Left lung (tissue), 10 donors: Measurements from ENCODE around the gene NACC1. TPM values are rescaled to one million over a fixed set of nuclear protein-coding genes. Genes with fewer than 3 reads are reported as not detected.
A peak's percentile ranks its signal among the peaks of the same experiment; 100 is the strongest.

ENCODE experiments used
- ATAC-seq: fragments of 200-7000 bp; cut with Tn5 transposase; one replicate; pipeline ENCODE4 v1.9.1; 2020; ENCODE audit warnings: moderate library complexity
- DNase-seq, 4 donors: peaks; one replicate each; pipeline ENCODE4 v3.0.0-alpha.2; 2013 to 2020
- H3K27ac ChIP-seq, 2 donors: fragments of 200-600 bp; sonication (generic) in 1 of 2; one replicate each; pipeline versions ENCODE4 v1.5.0 to v1.8.0; 2020 to 2021
- H3K27me3 ChIP-seq, 2 donors: fragments of 200-600 bp; sonication (generic) in 1 of 2; one replicate each; pipeline versions ENCODE4 v1.5.0 to v1.8.0; 2020 to 2021
- H3K36me3 ChIP-seq, 2 donors: fragments of 200-600 bp; sonication (generic) in 1 of 2; one replicate each; pipeline versions ENCODE4 v1.5.0 to v1.8.0; 2020 to 2021
- H3K4me1 ChIP-seq, 2 donors: fragments of 200-600 bp; one replicate each; pipeline ENCODE4 v1.8.0; 2021
- H3K4me3 ChIP-seq, 2 donors: fragments of 200-600 bp; sonication (generic) in 1 of 2; one replicate each; pipeline versions ENCODE4 v1.5.0 to v1.8.0; 2020 to 2021; ENCODE audit warnings: mild to moderate bottlenecking in 1 of 2
- H3K9me3 ChIP-seq, 2 donors: fragments of 200-600 bp; sonication (generic) in 1 of 2; one replicate each; pipeline versions ENCODE4 v1.5.0 to v1.8.0; 2020 to 2021
- CTCF ChIP-seq, 2 donors: fragments of 200-600 bp; sonication (generic) in 1 of 2; IDR thresholded peaks; one replicate each; pipeline versions ENCODE4 v1.5.0 to v1.8.0; 2021; ENCODE audit warnings: antibody characterized with exemption in 2 of 2
- intact Hi-C, 2 donors: fragments of 100-400 bp; cut with DNase I; formaldehyde crosslinking; loops; one replicate each; pipeline versions ENCODE4 v1.11.2 to v1.14.2; 2022
- polyA plus RNA-seq, 6 donors: library from polyadenylated mRNA; unstranded; fragments of 120-200 nt; gene quantifications; one replicate each; pipeline ENCODE4 v1.2.1, GENCODE V29; 2013; ENCODE audit not compliant: insufficient read length in 6 of 6
- total RNA-seq, 2 donors: library from RNA; stranded (reverse); fragmentation: NEBNext Ultra II Directional; extraction: Animal tissue kit (Norgen Biotek cat#: 25700); gene quantifications; one replicate each; pipeline ENCODE4 v1.2.1, GENCODE V29; 2021
- donor health status: DM: no; HTN: yes; CAD: no.
- donor health status: DM: no; HTN: no; CAD: no.

The NACC1 gene
- total and polyA plus RNA-seq, 8 donors = 14.9 to 92.5 (median 21.1) TPM

- peak in 2 of 4 donors; percentile 87 to 96 for DNase-seq
Observed at GRCh38 chr19:13099073-13099999, 18.7 kb upstream of the NACC1 start.

DNA sequence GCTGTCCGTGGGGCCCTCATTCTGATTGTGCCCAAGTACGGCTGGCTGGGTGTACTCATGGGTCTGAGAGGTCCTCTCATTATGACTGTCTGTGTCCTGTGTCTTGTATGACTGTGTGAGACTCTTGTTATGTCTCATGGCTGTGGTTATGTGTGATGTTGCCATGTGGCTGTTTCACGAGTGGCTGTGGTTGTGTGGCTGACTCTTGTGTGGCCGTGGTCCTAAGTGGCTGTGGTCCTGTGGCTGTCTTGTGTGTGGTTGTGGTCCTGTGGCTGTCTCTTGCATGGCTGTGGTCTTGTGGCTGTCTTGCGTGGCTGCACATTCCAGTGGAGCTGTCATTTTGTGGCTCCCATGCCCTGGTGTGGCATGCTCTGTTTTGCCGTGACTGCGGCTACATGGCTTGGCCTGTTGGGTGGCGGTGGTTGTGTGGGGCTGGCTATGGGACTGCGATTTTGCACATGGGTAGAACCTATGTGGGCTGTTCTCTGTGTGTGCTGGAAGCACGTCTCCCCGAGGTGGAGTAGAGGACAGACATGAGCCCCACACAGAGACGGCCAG, 18.0 kb upstream of the NACC1 start:
- H3K27me3 ChIP-seq = peaks cover 0 to 12% of the 10 kb centered on the region in 2 donors
- intact Hi-C loops = no loop called here
- peaks cover 13 to 83% of the 10 kb centered on the region in 2 donors for H3K4me1 ChIP-seq

More at GRCh38 chr19:13099073-13099999, 18.7 kb upstream of the NACC1 start:
- H3K36me3 ChIP-seq = peaks cover 0 to 23% of the 10 kb centered on the region in 2 donors
- H3K9me3 ChIP-seq = no peaks in the 10 kb centered on the region
- peak overlapping the region; percentile 90 to 98 for H3K27ac ChIP-seq
- peaks cover 0 to 12% of the 10 kb centered on the region in 2 donors for H3K27me3 ChIP-seq
- intact Hi-C loops = loop anchor here in 1 of 2 donors (10.0 kb wide), 1 partner anchor 115 kb away; no protein-coding TSS in a partner anchor
- peak overlapping the region; percentile 21 to 50 for H3K4me3 ChIP-seq
- peak; percentile 38 for ATAC-seq
- peaks cover 13 to 83% of the 10 kb centered on the region in 2 donors for H3K4me1 ChIP-seq
- no peak for TF ChIP-seq CTCF (IDR thresholded peaks at IDR 0.05)

GRCh38 chr19:13100841-13101589, 17.0 kb upstream of the NACC1 start:
- Histone ChIP-seq H3K4me3 (peak overlapping the region; percentile 42 to 50), H3K27ac (peak overlapping the region; percentile 82 to 98), H3K4me1 (peaks cover 13 to 81% of the 10 kb centered on the region in 2 donors)

More for the DNA sequence above, 18.0 kb upstream of the NACC1 start:
- peaks cover 0 to 16% of the 10 kb centered on the region in 2 donors for H3K36me3 ChIP-seq
- no peaks in the 10 kb centered on the region for H3K9me3 ChIP-seq
- H3K4me3 ChIP-seq = peak overlapping the region in 1 of 2 donors; percentile 50
- H3K27ac ChIP-seq = peak overlapping the region; percentile 90 to 98
- DNase-seq = no peak
- no peak for TF ChIP-seq CTCF (IDR thresholded peaks at IDR 0.05)
- no peak for ATAC-seq

DNA sequence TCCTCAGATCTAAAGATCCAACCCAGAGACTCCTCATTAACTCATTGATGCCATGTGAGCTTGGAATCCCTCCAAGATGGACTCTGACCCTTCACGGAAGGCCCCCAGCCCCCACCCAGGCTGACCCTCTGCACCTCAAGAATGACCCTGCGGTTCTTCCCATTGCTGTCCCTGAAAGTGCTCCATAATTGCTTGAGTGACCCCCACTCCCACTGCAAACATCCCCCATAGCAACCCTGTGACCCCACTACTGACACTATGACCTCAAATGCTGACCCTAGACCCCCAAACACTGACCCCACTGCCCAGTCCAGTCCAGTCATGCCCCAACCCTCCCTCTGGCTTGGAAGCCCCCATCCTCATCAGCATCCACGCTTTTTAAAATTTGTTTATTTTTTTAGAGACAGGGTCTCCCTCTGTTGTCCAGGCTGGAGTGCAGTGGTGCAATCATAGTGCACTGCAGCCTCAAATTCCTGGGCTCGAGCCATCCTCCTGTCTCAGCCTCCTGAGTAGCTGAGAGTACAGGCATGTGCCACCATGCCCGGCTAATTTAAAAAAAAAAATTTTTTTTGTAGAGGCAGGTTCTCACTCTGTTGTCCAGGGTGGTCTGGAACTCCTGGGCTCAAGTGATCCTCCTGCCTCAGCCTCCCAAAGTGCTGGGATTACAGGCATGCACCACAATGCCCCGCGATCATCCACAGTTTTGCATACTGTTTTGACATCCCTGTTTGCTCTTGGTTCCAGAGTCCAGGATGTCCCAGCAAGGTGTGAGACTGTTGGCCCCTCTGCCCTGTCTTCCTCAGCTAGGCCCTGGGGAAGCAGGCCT, 16.3 kb upstream of the NACC1 start:
- peaks cover 0 to under 1% of the 10 kb centered on the region in 2 donors for H3K27me3 ChIP-seq

More at GRCh38 chr19:13100841-13101589, 17.0 kb upstream of the NACC1 start:
- intact Hi-C loops = no loop called here
- Histone ChIP-seq H3K27me3 (peaks cover 0 to 7% of the 10 kb centered on the region in 2 donors), H3K36me3 (peaks cover 0 to 12% of the 10 kb centered on the region in 2 donors), H3K9me3 (no peaks in the 10 kb centered on the region)
- ATAC-seq = no peak
- no peak for DNase-seq
- TF ChIP-seq CTCF (IDR thresholded peaks at IDR 0.05) = no peak

More for the DNA sequence above, 16.3 kb upstream of the NACC1 start:
- Histone ChIP-seq H3K9me3 (no peaks in the 10 kb centered on the region), H3K4me3 (peak overlapping the region; percentile 42 to 50), H3K27ac (peak overlapping the region; percentile 82 to 98), H3K4me1 (peaks cover 13 to 73% of the 10 kb centered on the region in 2 donors), H3K36me3 (peaks cover 0 to 12% of the 10 kb centered on the region in 2 donors)
- DNase-seq (no peak), ATAC-seq (no peak)
- TF ChIP-seq CTCF (IDR thresholded peaks at IDR 0.05) = no peak
- intact Hi-C loops = no loop called here
